Loucy (cell line): ENCODE data around the gene PDE4D.

Experiments used
- H2AFZ ChIP-seq: fragments of 200-600 bp; sonication (generic); 2 replicates; pipeline ENCODE4 v1.6.0; 2016; ENCODE audit warnings: antibody characterized with exemption, mild to moderate bottlenecking, low read length, moderate library complexity
- H3F3A ChIP-seq: fragments of 200-600 bp; 2 replicates; pipeline ENCODE4 v1.6.0; 2016; ENCODE audit warnings: antibody characterized with exemption, low read depth, mild to moderate bottlenecking
- H3K27me3 ChIP-seq: fragments of 200-600 bp; sonication (generic); 2 replicates; pipeline ENCODE4 v1.6.1; 2014; ENCODE audit warnings: low read length, mild to moderate bottlenecking; ENCODE audit not compliant: insufficient read depth, poor library complexity, severe bottlenecking
- H3K36me3 ChIP-seq: fragments of 200-600 bp; sonication (generic); 2 replicates; pipeline ENCODE4 v1.6.1; 2016; ENCODE audit warnings: low read length; ENCODE audit not compliant: insufficient read depth
- H3K4me1 ChIP-seq: fragments of 200-600 bp; sonication (generic); 2 replicates; pipeline ENCODE4 v1.5.1; 2014; ENCODE audit warnings: low read length, mild to moderate bottlenecking; ENCODE audit not compliant: insufficient read depth, poor library complexity, severe bottlenecking
- H3K4me2 ChIP-seq: fragments of 200-600 bp; sonication (generic); 2 replicates; pipeline ENCODE4 v1.6.0; 2014; ENCODE audit warnings: antibody characterized with exemption, low read length, low read depth, mild to moderate bottlenecking; ENCODE audit not compliant: poor library complexity, severe bottlenecking
- H3K4me3 ChIP-seq: fragments of 200-600 bp; sonication (generic); 2 replicates; pipeline ENCODE4 v1.5.1; 2014; ENCODE audit warnings: low read length, mild to moderate bottlenecking, mixed read lengths; ENCODE audit not compliant: poor library complexity, severe bottlenecking
- H3K79me2 ChIP-seq: fragments of 200-600 bp; sonication (generic); 2 replicates; pipeline ENCODE4 v1.6.1; 2014; ENCODE audit warnings: low read length; ENCODE audit not compliant: insufficient read depth
- H3K9ac ChIP-seq: fragments of 200-600 bp; sonication (generic); 2 replicates; pipeline ENCODE4 v1.6.0; 2014; ENCODE audit warnings: mild to moderate bottlenecking, low read depth, low read length, moderate library complexity; ENCODE audit not compliant: poor library complexity, severe bottlenecking
- H3K9me2 ChIP-seq: fragments of 200-600 bp; sonication (generic); replicated peaks from 2 replicates; pipeline ENCODE4 v1.6.1; 2016; ENCODE audit warnings: low read depth, low read length, mixed read lengths
- H3K9me3 ChIP-seq: fragments of 200-600 bp; sonication (generic); 2 replicates; pipeline ENCODE4 v1.6.1; 2014; ENCODE audit warnings: mild to moderate bottlenecking, antibody characterized with exemption, low read length, low read depth; ENCODE audit not compliant: insufficient read depth
- H4K20me1 ChIP-seq: fragments of 200-600 bp; sonication (generic); 2 replicates; pipeline ENCODE4 v1.6.0; 2014; ENCODE audit warnings: antibody characterized with exemption, low read length, mild to moderate bottlenecking; ENCODE audit not compliant: insufficient read depth, poor library complexity, severe bottlenecking
- EZH2phosphoT487 ChIP-seq: fragments of 200-600 bp; IDR thresholded peaks from 2 replicates; pipeline ENCODE4 v1.6.1; 2018; ENCODE audit warnings: antibody characterized with exemption, mild to moderate bottlenecking, moderate library complexity, borderline replicate concordance
- TF ChIP-seq, protein P1 (sequence below): fragments of 200-600 bp; sonication (generic); conservative IDR thresholded peaks from 2 replicates; pipeline ENCODE4 v1.5.1; 2014; ENCODE audit warnings: mild to moderate bottlenecking, antibody characterized with exemption, low read length

PDE4D gene

DNA sequence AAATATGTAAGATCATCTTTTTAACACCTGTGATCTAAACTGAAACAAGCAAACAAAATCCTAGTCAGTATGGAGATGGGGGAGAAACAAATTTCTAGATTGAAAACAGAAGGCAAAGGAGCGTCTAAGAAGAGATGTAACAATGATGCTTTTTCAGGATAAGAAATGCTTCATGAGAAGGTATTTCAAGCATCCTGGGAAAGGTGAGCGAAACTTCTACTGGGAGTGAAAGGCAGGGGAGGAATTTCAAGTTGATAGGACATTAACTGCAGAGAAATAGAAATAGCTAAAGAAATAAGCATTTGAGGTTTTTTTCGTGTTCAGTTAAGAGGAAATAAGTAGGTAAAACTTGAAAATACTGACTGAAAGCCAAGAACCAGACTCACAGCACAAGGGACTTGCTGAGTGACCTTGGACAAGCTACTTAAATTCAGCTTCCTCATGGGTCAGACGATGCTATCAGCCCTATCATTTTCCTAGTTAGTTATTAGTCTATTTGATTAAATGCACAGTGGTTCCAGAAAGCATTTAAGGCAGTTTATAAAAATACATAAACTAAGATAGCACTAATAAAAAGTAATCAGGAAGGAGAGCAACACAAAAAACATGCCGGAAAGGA is 406.3 kb downstream of the PDE4D start:
- H3K9ac ChIP-seq, result no peak overlapping the region
- H3K9me2 ChIP-seq, result no peaks in the 10 kb centered on the region
- no peak overlapping the region for H3K4me3 ChIP-seq
- TF ChIP-seq, protein P1, sequence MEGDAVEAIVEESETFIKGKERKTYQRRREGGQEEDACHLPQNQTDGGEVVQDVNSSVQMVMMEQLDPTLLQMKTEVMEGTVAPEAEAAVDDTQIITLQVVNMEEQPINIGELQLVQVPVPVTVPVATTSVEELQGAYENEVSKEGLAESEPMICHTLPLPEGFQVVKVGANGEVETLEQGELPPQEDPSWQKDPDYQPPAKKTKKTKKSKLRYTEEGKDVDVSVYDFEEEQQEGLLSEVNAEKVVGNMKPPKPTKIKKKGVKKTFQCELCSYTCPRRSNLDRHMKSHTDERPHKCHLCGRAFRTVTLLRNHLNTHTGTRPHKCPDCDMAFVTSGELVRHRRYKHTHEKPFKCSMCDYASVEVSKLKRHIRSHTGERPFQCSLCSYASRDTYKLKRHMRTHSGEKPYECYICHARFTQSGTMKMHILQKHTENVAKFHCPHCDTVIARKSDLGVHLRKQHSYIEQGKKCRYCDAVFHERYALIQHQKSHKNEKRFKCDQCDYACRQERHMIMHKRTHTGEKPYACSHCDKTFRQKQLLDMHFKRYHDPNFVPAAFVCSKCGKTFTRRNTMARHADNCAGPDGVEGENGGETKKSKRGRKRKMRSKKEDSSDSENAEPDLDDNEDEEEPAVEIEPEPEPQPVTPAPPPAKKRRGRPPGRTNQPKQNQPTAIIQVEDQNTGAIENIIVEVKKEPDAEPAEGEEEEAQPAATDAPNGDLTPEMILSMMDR, result no peak
- TF ChIP-seq EZH2phosphoT487, result no peak
- no peak overlapping the region for H3K4me2 ChIP-seq
- no peaks in the 10 kb centered on the region for H3K4me1 ChIP-seq
- H3K9me3 ChIP-seq, result no peaks in the 10 kb centered on the region
- no peaks in the 10 kb centered on the region for H4K20me1 ChIP-seq
- H2AFZ ChIP-seq, result no peak overlapping the region
- H3K36me3 ChIP-seq, result no peaks in the 10 kb centered on the region
- no peaks in the 10 kb centered on the region for H3K27me3 ChIP-seq
- no peaks in the 10 kb centered on the region for H3K79me2 ChIP-seq
- no peaks in the 10 kb centered on the region for H3F3A ChIP-seq

DNA sequence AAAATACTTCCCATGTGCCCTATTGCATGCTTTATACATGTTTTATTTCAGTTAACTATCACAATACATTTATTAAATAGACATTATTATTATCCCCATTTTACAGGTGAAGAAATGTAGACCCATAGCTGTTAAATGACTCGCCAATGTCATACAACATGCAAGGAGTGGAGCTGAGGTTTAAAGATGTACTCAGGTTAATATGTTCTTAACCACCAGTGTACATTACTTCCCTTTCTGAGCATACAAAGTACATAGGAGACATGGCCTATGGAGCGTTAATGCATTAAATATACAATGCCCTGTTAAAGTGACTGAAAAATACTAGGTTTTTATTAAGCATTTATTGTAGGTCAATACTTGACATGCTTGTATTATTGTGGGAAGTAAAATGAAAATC is 407.0 kb downstream of the PDE4D start:
- Histone ChIP-seq H3K9ac (no peak overlapping the region), H4K20me1 (no peaks in the 10 kb centered on the region), H3K4me3 (no peak overlapping the region), H3K9me2 (no peaks in the 10 kb centered on the region), H3F3A (no peaks in the 10 kb centered on the region), H2AFZ (no peak overlapping the region), H3K9me3 (no peaks in the 10 kb centered on the region), H3K4me1 (no peaks in the 10 kb centered on the region), H3K4me2 (no peak overlapping the region), H3K79me2 (no peaks in the 10 kb centered on the region), H3K27me3 (no peaks in the 10 kb centered on the region), H3K36me3 (no peaks in the 10 kb centered on the region)
- TF ChIP-seq EZH2phosphoT487, result no peak
- TF ChIP-seq, protein P1, result no peak

DNA sequence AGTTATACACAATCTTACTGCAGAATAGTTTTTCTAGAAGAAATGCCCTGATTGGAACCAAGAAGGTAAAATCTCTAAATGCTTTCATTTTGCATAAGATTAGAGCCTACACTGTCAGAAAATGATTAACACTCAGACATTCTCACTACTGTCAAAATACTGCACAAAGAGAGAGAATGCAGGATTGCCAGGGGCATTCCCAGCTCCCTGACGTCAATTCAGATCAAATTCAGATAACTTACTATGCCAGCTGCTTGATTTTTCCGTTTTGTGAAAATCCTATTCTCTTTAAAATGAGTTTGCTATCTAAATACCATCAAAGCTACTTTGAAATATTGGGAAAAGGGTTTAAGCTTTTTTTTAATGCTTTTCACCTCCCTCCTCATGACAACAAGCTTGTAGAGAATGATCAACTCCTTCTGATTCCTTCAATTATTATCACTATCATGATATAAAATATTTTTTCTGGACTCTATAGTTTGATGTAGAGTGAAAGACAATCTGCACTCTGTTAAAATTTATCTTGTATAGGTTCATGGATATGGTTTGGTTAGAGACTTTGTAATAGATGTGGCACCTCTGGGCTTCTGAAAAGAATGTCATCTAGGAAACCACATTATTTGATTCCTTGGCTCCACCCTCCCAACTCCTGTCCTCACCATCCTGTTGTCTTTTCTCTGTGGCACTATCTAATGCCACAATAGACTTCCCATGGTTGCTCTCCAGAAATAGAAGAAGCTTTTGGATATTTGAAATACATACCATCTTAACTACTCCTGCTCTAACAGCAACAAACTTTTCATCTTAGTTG is 407.7 kb downstream of the PDE4D start:
- Histone ChIP-seq H3F3A (no peaks in the 10 kb centered on the region), H2AFZ (no peak overlapping the region), H3K9me2 (no peaks in the 10 kb centered on the region), H3K79me2 (no peaks in the 10 kb centered on the region), H3K4me2 (no peak overlapping the region), H3K9ac (no peak overlapping the region), H3K36me3 (no peaks in the 10 kb centered on the region), H3K4me1 (no peaks in the 10 kb centered on the region), H3K9me3 (no peaks in the 10 kb centered on the region), H4K20me1 (no peaks in the 10 kb centered on the region), H3K4me3 (no peak overlapping the region), H3K27me3 (no peaks in the 10 kb centered on the region)
- TF ChIP-seq, protein P1, result no peak
- no peak for TF ChIP-seq EZH2phosphoT487
